HG03280 (cell line): ENCODE data around the gene JARID2.
A peak's percentile ranks its signal among the peaks of the same experiment; 100 is the strongest.

Experiments
- ATAC-seq: cut with Tn5 transposase; IDR thresholded peaks from one replicate; pipeline ENCODE4 v1.9.1; 2021; ENCODE audit warnings: mild to moderate bottlenecking, moderate library complexity; ENCODE audit not compliant: unreplicated experiment

The JARID2 gene

DNA sequence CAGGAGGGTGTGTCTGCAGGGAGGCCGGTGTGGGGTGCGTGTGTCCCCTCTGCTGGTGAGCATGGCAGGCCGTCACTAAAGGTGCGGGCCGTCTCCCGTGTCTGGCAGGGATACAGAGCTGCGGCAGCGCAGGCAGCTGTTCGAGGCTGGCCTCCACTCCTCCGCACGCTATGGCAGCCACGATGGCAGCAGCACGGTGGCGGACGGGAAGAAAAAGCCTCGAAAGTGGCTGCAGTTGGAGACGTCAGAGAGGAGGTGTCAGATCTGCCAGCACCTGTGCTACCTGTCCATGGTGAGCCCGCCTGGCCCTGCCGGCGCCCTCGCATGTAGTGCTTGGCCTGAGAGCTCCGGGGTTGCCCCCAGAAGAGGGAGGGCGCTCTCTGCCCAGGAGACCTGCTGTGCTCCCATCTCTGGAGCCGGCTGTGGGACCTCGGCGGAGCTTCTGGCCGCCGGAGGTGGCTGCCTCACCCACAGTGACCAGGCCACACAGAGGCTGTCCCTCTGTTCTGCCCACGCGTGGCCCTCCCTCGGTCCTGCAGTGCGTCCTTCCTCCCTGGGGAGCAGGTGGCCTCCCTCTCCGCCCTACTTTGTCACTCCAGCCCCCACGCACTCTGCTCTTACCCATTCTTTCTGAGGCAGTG lies 267.4 kb downstream of the JARID2 start:
- no peak for ATAC-seq

DNA sequence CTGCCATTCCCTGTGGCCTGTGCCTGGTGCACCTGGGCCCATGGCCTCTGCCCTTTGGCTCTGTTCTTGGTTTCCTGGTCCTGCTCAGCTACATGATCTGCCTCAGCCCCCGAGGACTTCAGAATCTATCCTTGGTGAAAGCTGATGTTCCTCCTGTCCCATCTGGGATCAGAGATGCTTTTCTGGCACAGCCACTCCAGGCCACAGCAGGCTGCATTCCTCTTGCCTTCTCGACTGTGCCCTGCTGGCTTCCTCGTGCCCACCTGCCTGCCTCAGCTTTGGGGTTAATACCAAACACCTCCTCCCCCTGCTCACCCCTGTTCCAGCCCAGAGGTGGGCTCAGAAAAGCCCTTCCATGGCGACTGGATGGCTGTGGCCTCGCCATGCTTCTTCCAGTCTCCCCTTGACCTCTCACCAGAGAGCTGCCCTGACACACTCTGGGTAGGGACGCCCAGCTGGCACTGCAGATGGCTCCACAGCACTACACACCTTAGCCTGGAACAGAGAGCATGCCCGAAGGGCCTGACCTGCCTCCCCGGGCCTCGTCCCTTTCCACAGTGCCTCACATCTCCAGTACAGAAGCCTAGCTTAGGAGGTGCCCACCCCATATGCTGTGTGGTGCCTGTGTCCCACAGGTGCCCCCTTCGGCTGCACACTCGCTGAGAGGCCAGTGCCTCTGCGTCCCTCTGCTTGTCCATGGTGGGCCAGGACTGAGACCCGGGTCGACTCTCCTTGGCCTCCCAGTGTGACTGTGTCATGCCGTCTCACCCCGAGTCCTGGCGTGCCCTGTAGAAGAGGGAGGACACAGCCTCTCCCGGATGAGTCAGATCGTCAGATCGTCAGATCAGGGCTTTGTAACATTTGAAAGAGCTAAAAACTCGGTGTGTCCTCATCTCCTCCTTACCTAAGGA lies 268.2 kb downstream of the JARID2 start:
- ATAC-seq, result no peak

DNA sequence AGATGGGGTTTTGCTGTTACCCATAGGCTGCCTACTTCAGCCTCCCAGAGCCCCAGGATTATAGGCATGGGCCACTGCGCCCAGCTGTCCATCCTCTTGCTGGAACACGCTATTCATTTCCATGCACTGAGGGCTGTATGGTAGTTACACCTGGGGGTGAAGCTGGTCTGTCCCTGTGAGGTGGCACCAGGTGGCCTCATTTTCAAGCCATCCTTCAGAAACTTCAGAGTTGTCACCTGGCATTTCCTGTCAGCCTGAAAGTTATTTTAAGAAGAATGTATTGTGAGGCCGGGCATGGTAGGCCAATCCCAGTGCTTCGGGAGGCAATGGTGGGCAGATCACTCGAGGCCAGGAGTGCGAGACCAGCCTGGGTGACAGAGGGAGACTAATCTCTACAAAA lies 269.4 kb downstream of the JARID2 start:
- ATAC-seq, result no peak

DNA sequence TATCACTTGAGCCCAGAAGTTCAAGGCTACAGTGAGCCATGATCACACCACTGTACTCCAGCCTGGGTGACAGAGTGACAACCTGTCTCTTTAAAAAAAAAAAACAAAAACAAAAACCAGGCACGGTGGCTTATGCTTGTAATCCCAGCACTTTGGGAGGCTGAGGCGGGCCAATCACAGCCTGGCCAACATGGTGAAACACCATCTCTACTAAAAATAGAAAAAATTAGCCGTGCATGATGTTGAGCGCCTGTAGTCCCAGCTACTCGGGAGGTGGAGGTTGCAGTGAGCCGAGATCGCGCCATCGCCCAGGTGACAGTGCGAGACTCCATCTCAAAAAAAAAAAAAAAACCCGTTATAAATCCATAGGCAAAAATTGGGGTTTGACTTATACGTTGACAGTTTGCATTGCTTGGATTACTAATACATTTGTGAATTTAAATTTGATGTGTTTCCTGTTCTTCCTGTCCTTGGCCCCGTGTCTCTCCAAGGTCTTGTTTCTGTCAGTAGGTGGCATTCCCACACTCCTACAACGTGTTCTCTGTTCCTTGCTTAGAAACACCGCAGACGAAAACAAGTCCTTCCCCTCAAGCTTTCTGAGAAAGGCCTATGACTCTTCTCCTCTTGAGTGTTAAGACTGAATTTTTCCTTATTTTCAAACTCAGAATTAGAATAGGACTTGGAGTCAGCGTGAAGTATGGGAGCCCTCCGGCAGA lies 269.9 kb downstream of the JARID2 start:
- ATAC-seq, result no peak

DNA sequence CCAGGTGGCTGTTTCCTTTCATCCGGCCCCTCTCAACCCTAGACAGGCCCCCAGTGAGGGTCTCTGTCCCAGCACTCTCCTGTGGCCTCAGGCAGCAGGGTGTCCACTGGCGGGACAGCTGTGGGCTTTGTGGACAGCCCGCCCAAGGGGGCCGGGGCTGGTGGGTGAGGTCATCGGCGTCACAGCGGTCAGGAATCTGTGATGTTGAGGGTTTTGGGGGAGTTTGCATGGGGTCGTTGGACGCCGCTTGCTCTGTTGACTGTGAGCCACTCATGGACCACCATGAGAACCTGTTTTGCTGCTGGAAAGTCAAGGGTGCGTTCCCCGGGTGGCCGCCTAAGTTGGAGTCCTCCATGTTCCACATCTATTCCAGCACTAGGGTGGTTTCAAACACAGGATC lies 270.5 kb downstream of the JARID2 start:
- ATAC-seq, result no peak

DNA sequence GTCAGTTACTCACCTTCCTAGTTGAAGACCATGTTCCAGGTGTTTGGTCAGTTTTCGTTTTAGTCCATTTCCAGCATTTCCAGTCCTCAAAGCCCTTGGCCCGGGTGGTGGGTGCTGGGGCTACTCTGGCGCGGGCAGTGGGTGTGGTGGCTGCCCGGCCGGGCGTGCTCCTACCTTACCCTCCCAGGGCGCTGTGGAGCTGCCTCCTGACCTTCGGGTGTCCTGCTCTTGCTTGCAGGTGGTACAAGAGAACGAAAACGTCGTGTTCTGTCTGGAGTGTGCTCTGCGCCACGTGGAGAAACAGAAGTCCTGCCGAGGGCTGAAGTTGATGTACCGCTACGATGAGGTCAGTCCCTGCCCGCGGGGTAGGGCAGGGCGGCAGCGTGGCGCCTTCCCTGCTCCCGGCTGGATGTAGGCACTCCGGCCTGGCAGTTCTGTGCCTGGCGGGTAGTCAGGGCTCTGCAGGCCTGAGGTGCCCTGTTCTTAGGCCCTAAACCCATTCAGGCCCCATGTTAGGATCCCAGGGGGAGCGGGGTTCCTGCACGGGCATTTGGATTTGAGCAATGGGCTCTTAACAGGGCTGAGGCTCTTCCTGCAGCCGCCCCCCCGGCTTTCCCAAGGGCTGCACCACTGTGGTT lies 271.2 kb downstream of the JARID2 start:
- ATAC-seq, result no peak

DNA sequence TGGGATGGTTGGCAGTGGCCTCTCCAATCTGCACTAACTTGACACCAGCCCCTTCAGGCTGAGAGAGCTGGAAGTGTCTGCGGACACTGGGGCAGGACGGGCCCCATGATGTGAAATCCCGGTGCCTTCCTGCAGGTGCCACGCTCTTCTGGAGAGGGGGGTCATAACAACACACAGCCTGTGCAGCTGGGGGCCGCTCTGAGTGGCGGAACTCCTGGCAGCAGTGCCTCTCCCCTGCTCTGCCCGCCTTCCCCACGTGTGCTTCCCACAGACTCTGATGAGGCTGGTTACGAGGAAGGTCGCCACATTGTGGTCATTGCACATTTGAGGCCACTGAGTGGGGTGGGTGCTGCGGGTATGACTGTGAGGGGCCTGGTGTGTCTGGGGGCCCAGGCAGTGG lies 271.7 kb downstream of the JARID2 start:
- ATAC-seq, result no peak

DNA sequence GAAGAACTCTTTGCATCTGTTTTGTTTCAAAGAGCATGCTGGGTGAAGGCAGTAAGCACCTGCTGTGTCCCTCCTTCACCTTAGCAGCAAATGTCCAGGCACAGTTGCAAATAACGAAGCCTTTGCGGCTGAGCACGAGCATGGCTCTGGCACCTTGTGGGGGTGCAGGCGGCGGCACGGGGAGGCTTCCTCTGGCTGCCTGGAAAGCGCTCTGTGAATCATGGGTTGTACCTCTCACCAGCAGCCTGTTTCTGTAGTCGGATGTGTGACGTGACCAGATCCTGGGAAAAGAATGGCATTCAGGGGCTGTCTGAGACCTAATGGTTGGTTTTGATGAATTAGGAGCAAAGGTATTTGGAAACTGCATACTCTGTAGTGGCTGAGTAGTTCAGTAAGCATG lies 272.2 kb downstream of the JARID2 start:
- ATAC-seq, result no peak

DNA sequence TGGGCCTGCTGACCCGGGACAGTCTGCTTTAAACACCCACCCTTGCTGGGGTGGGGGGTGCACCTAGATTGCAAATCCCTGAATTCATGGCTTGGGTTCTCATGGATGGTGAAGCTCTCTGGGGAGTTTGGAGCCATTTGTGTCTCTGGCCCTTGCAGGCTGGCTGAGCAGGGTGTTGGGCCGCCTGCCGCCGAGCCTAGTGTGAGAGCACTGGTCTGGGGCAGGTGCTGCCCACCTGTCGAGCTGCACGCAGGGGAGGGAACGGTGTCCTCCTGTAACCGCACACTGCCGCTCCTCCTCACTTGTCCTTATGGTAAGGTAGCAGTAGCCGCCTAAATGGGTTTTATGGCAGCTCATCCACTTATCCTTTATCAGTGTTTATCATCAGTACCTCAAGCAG lies 273.0 kb downstream of the JARID2 start:
- no peak for ATAC-seq

DNA sequence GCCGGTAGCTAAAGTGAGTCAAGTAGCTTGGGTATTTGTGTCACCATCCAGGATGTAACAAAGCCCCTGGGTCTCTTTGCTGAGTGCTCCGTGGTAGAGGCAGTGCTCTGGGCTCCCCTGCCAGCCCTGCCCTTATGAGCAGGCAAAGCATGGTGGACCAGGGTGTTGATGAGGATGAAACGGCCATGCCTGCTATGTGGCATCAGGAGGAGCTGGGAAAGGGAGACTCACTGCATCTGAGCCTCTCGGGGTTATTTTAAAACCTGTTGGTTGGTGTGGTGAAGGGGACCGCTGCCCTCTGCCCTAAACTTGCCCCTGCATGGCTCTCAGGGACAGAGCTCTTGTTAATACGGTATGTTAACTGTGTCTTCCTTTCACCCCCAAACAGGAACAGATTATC lies 273.8 kb downstream of the JARID2 start:
- ATAC-seq, result no peak

DNA sequence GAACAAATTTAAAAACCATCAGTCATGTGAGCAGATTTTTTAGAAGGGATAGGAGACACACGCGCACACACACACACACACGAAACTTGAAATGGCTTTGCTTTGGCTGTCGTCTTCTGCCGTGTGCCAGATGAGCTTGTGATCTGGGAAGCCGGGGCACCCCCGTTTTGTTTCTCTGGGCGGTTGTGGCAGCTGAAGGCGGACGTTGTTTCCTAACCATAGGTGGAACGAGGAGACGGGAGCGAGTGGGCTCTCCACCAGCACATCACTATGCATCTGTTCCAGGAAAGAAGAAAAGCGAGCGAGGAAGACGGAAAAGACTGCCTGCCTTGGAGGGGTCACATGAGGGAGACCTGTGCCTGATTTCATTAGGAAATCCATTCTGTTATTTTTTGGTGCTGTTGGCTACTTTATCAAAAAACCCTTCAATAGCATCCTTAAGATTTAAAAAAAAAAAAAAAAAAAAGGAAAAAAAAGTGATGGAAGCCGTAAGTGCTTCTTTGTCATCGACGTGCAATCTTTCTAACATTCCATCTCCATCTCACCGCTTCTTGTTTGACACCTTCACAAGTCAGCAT lies 274.8 kb downstream of the JARID2 start:
- no peak for ATAC-seq

DNA sequence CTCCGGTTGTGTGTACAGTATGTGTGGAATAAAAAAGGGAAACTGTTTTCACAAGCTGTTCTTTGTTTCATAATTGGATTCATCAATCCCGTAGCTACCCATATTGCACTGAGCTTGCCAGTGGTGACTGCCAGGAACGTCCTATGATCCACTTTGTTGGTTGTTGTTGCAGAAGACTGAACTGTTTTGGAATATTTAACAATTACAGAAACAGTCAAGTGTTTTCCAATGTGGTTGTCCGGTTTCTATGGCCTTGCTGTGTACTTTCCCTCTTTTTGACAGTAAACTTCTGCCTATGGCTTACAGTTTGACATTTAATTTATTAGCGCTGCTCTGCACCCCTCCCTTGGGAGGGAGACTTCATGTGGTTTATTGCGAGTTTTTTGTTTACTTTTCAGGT lies 275.7 kb downstream of the JARID2 start:
- no peak for ATAC-seq

DNA sequence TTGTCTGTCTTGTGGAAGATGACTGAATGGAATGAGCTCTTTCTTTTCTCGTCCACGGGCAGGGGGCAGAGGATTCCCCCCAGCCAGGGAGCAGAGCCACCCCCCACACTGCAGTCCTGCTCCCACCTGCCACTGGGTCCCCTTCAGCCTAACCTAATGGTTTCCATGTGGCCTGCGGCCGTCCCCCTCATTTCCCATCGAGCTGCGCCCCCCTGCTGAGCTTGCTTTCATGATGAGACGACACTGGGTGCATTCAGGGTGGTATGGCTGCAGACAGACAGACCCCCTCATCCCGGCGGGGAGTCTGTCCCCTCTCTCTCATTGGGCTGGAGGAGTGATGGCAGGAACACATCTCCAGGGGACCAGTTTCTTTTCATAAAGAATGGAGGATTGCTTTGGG lies 276.2 kb downstream of the JARID2 start:
- no peak for ATAC-seq

DNA sequence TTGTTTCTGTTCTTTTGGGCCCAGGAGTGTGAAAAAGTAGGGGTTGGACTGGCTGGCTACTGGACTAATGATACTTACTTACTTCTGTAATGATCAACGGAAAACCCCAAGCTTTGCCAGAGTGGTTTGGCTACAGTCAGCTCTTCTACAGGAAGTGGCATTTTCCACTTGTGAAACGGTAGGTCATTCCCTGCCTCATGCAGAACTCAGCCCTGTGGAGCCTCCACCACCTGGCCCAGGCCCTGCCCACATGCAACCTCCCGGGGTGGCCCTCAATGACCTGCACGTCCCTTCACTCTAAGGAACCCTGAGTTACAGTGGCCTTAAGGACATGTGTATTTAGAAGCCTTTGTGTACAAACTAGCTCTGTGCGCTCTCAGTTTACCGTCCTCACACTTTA lies 276.6 kb downstream of the JARID2 start:
- ATAC-seq, result no peak

DNA sequence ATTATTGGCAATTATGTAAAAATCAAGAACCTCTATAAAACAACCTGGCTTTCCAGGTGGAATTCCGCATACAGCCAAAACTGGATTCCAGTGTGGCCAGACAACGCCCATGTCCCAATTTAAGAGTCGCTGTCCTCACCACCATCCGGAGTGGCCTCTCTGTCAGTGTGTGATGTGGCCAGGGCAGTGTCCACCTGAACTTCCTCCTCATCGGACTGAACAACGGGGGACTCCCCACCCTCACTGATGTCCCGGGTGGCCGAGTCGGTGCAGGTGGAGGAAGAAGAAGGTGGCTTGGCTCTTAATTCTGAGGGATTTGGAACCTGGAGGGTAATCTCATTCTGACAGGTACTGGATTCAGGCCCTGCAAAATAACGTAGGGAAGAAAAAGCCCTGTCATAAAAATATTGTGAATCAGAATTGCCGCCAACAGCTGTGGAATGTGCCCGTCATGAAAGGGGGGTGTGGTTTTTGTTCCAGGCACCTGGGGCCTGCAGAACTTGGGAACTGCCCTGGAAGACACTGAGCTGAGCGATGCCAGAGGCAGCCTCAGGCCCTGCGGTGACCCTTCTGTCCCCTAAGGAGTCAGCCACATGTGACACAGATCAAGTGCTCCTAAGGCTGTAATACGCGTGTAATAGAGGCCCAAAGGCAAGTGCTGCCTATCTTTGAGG lies 277.1 kb downstream of the JARID2 start:
- ATAC-seq, result no peak

DNA sequence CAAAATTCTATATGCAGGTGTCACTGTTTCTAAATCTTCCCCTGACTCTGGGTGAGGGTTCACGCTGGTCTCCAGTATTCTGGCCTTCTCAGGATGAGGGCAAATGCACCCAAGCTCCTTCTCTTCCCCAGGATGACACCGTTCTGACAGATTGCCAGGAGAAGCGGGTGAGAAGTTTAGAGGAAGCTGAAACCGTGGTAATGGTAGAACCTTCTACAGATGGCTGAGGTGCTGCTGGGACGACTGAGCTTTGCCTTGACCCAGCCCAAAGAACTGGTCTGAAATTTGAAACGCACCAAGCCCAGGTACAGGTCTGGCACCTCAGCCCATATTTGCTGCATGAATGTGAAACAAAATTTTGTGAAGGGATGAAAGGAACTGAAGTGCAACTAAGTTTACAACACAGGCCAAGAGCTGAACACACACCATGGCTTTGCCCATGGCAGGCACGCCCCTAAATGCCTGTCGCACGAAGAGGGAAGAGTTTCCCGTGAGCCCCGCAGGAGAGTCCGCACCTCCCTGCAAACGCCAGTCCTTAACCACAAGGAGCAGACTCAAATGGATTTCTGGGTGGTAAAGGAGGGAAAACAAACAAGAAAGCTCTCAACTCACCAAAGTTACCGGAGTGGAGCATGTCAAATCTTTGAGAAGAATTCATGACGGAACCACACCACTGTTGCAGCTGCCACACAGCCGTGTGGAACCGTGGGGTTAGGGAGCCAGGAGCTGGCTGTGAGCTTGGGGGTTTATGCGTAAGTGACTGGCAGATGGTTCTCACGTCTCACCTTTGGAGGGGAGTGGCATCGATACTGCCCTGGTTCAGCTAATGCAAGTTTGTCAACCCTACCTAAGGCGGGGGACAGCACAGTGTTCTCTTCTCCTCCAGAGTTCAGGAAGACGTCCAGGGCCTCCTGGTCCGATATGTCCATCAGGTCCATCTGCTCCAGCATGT lies 278.1 kb downstream of the JARID2 start:
- ATAC-seq, result no peak

DNA sequence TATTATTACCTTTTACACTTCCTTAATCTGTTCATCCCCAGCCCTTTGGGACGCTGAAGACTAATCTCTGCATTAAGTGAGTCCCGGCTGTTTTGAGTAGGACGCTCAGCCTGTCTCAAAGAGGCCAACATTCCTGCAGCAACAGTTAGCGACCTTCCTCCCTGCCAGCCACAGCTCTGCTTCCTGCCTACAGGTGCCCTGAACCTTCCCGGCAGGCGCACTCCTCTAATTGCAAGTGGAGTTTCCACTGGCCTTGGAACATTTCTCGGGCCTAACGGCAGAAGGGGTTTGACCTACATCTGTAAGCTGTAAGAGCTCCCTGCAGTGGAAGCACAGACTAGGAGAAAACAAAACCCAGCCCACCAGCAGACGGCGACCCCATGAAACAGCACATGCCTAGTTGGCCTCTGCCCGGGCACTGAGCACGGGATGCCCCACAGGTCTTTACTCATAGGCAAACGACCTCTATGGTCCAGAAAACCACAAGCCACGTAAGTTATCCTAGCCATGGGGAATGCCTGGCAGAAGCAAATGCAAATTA lies 279.1 kb downstream of the JARID2 start:
- no peak for ATAC-seq

DNA sequence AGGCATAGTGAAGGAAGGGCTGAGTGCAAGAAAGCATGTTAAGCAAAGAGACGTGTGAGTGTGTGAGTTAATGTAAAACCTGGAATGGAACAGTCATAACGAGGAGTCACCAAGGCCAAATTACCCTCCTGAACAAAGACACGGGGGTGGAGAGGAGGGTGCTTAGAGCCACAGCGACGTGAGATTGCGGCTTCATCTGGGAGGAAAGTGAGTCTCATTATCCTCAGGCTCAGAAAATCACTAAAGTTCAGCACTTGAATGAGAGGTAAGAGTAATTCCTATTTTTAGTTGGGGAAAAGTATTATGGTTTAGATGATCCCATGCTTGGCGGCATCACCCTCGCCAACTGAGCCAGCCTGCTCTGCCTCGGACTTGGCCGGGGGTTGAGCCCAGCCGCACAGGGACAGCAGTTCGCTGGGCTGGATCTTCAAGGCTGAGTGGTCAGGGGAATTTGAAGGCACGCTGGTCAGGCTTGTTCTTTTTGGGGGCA lies 280.4 kb downstream of the JARID2 start:
- ATAC-seq, result peak; percentile 75
